ENCODE measurements around the gene STK4.

DNA sequence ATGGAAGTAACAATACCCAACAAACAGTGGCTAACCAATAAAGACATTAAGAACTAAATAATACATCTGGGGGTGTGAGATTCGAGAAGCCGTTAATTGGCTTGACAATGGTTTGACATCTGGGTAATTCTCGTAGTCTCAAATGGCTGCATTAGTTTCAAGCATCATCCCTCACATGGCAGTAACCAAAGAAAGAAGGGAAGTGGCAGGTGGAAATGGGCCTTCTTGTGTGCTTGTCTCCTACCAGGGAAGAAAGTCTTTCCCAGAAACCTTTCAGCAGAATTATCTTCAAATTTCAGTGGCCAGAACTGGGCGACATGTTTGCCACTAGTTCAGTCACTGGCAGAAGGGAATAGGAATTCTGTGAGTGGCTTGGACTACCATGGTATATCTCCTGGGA is 10.4 kb downstream of the STK4 start:
- TF ChIP-seq, protein P1, sequence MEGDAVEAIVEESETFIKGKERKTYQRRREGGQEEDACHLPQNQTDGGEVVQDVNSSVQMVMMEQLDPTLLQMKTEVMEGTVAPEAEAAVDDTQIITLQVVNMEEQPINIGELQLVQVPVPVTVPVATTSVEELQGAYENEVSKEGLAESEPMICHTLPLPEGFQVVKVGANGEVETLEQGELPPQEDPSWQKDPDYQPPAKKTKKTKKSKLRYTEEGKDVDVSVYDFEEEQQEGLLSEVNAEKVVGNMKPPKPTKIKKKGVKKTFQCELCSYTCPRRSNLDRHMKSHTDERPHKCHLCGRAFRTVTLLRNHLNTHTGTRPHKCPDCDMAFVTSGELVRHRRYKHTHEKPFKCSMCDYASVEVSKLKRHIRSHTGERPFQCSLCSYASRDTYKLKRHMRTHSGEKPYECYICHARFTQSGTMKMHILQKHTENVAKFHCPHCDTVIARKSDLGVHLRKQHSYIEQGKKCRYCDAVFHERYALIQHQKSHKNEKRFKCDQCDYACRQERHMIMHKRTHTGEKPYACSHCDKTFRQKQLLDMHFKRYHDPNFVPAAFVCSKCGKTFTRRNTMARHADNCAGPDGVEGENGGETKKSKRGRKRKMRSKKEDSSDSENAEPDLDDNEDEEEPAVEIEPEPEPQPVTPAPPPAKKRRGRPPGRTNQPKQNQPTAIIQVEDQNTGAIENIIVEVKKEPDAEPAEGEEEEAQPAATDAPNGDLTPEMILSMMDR (IDR thresholded peaks at IDR 0.05) = no peak
- TF ChIP-seq, protein P2, sequence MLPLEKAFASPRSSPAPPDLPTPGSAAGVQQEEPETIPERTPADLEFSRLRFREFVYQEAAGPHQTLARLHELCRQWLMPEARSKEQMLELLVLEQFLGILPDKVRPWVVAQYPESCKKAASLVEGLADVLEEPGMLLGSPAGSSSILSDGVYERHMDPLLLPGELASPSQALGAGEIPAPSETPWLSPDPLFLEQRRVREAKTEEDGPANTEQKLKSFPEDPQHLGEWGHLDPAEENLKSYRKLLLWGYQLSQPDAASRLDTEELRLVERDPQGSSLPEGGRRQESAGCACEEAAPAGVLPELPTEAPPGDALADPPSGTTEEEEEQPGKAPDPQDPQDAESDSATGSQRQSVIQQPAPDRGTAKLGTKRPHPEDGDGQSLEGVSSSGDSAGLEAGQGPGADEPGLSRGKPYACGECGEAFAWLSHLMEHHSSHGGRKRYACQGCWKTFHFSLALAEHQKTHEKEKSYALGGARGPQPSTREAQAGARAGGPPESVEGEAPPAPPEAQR (CRISPR knock-in tag; IDR thresholded peaks at IDR 0.05) = no peak
- no peak for TF ChIP-seq NFYB (CRISPR knock-in tag; conservative IDR thresholded peaks at IDR 0.05; ENCODE audit: low read depth)
